ENCODE results near the gene MYH13.

Gene MYH13

GRCh38 chr17:10323812-10324610 lies 48.8 kb downstream of the MYH13 start:
- TF ChIP-seq CTCF (IDR thresholded peaks at IDR 0.05; ENCODE audit: low read depth, low read length) = no peak
- no peak for TF ChIP-seq MAX (IDR thresholded peaks at IDR 0.05; ENCODE audit: low read depth, low read length)
- no peak for TF ChIP-seq MYC (IDR thresholded peaks at IDR 0.05; ENCODE audit: low read depth, low read length)
- no peak for TF ChIP-seq POLR2A (IDR thresholded peaks at IDR 0.05; ENCODE audit: extremely low read depth, insufficient read length)
- H3K4me3 ChIP-seq (ENCODE audit: low read depth, low read length) = no peak overlapping the region
- DNase-seq (ENCODE audit: low read depth) = no peak

- TF ChIP-seq POLR2A (IDR thresholded peaks at IDR 0.05; ENCODE audit: extremely low read depth, insufficient read length) (no peak), MAX (IDR thresholded peaks at IDR 0.05; ENCODE audit: low read depth, low read length) (peak; percentile 83), MYC (IDR thresholded peaks at IDR 0.05; ENCODE audit: low read depth, low read length) (peak; percentile 72), CTCF (IDR thresholded peaks at IDR 0.05; ENCODE audit: low read depth, low read length) (no peak)
- no peak overlapping the region for H3K4me3 ChIP-seq (ENCODE audit: low read depth, low read length)
- peak; percentile 58 for DNase-seq (ENCODE audit: low read depth)
Measured at GRCh38 chr17:10318535-10318934, 54.3 kb downstream of the MYH13 start.

- TF ChIP-seq CTCF (IDR thresholded peaks at IDR 0.05; ENCODE audit: low read depth, low read length) (no peak), POLR2A (IDR thresholded peaks at IDR 0.05; ENCODE audit: extremely low read depth, insufficient read length) (no peak), MYC (IDR thresholded peaks at IDR 0.05; ENCODE audit: low read depth, low read length) (no peak), MAX (IDR thresholded peaks at IDR 0.05; ENCODE audit: low read depth, low read length) (no peak)
- H3K4me3 ChIP-seq (ENCODE audit: low read depth, low read length) = no peak overlapping the region
- DNase-seq (ENCODE audit: low read depth) = no peak
Measured at GRCh38 chr17:10317543-10317834, 55.3 kb downstream of the MYH13 start.

GRCh38 chr17:10316801-10317542 lies 55.8 kb downstream of the MYH13 start:
- TF ChIP-seq CTCF (IDR thresholded peaks at IDR 0.05; ENCODE audit: low read depth, low read length) = peak; percentile 84
- TF ChIP-seq MYC (IDR thresholded peaks at IDR 0.05; ENCODE audit: low read depth, low read length) = no peak
- DNase-seq (ENCODE audit: low read depth) = peak; percentile 68
- no peak overlapping the region for H3K4me3 ChIP-seq (ENCODE audit: low read depth, low read length)

- H3K4me3 ChIP-seq (ENCODE audit: low read depth, low read length) = no peak overlapping the region
- TF ChIP-seq POLR2A (IDR thresholded peaks at IDR 0.05; ENCODE audit: extremely low read depth, insufficient read length) (no peak), MAX (IDR thresholded peaks at IDR 0.05; ENCODE audit: low read depth, low read length) (no peak), MYC (IDR thresholded peaks at IDR 0.05; ENCODE audit: low read depth, low read length) (no peak), CTCF (IDR thresholded peaks at IDR 0.05; ENCODE audit: low read depth, low read length) (no peak)
Measured at GRCh38 chr17:10314329-10314728, 58.5 kb downstream of the MYH13 start.

More at GRCh38 chr17:10314329-10314728, 58.5 kb downstream of the MYH13 start:
- DNase-seq (ENCODE audit: low read depth) = peak; percentile 45

Measured in NB4 (cell line).